ENCODE data around the gene DYDC2.
"Not testable (repeated sequence)": the region's sequence is repeated elsewhere in the genome, so short reads cannot be mapped to it uniquely, and the experiment has no call there.

The DYDC2 gene

DNA sequence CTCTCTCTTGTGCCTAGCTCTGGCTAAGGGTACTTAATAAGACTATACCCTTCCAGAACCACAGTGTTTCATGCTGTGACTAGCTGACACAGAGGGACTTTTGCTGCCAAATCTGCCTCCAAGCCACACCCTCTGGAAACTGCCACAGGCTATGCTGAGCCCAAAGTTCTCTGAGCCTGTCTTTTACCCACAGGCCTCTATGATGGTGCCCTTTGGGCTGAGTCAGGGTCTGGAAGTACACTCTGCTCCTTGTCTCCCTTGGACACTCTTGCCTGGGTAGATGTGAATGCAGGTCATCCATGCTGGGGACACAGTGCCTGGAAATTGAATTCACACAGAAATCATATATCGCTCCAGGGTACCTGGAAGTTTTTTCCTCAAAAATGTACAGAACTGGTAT, 22.6 kb upstream of the DYDC2 start:
- ATAC-seq (replicated peaks; ENCODE audit: extremely low read depth, poor library complexity, severe bottlenecking) (no peak), DNase-seq (ENCODE audit: low spot score in 2 of 2) (no peak)
- H3K4me3 Mint-ChIP-seq = no peak overlapping the region
- no peaks in the 10 kb centered on the region for H3K4me1 Mint-ChIP-seq
- H3K9me3 Mint-ChIP-seq = no peaks in the 10 kb centered on the region
- H3K27ac Mint-ChIP-seq (ENCODE audit: low read depth) = no peak overlapping the region
- no peaks in the 10 kb centered on the region for H3K27me3 Mint-ChIP-seq
- no peaks in the 10 kb centered on the region for H3K36me3 Mint-ChIP-seq (ENCODE audit: insufficient read depth)

DNA sequence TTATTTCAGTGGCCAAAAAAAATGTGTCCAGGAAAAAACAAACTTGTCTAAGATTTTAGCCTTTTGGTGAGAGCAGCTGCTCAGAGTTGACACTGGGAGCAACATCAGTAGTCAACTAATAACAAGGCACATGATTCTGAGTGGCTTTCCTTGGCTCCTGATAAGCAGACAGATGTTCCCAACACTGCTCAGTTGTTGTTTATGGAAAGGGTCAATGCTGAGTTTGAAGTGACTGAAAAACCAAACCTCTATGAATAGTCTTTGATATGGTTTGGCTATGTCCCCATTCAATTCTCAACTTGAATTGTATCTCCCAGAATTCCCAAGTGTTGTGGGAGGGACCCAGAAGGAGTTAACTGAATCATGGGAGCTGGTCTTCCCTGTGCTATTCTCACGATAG, 12.3 kb upstream of the DYDC2 start:
- Mint-ChIP-seq H3K4me1 (no peaks in the 10 kb centered on the region), H3K27me3 (peaks cover 16% of the 10 kb centered on the region), H3K9me3 (no peaks in the 10 kb centered on the region), H3K36me3 (ENCODE audit: insufficient read depth) (no peaks in the 10 kb centered on the region), H3K27ac (ENCODE audit: low read depth) (no peak overlapping the region), H3K4me3 (no peak overlapping the region)
- DNase-seq (ENCODE audit: low spot score in 2 of 2) (no peak), ATAC-seq (replicated peaks; ENCODE audit: extremely low read depth, poor library complexity, severe bottlenecking) (no peak)

DNA sequence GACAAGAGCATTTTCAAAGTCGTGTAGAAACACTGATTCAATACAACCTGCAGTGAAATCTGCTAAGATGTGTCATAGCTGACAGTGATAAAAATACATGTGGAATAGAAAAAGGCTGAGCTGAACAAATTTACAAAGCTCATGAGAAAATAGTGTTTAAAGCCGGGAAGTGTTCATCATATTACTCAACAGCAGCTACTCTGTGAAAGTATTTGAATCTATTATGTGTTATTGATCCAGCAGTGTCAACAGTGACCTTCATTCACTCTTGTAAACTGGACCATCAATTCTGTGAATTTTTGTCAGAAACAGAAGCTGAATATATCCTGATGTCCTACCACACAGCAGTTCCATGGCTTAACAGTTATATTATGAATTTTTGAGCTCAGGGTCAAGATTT, 11.7 kb upstream of the DYDC2 start:
- Mint-ChIP-seq H3K27ac (ENCODE audit: low read depth) (no peak overlapping the region), H3K4me3 (no peak overlapping the region), H3K36me3 (ENCODE audit: insufficient read depth) (no peaks in the 10 kb centered on the region), H3K9me3 (no peaks in the 10 kb centered on the region), H3K4me1 (no peaks in the 10 kb centered on the region), H3K27me3 (peaks cover 13% of the 10 kb centered on the region)
- ATAC-seq (replicated peaks; ENCODE audit: extremely low read depth, poor library complexity, severe bottlenecking) = no peak
- no peak for DNase-seq (ENCODE audit: low spot score in 2 of 2)

DNA sequence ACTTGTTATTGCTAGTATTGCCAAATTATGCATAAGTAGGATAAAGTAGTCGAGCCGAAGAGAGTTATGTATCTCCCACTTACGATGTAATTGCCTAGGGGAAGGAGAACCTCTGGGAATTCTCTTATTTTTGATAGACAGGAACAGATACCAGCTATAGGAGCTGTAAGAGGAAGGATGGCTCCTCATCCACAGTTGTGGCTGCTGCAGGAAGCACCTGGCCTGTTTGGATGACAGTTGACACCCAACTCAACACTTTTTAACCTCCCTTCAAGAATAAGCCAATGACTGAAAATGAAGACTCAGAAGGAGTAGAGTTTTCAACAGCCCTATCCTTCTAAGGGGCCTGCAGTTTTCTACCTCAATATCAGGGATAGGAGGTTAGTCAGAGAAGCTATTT, 6.3 kb upstream of the DYDC2 start:
- DNase-seq (ENCODE audit: low spot score in 2 of 2) = no peak
- Mint-ChIP-seq H3K36me3 (ENCODE audit: insufficient read depth) (no peaks in the 10 kb centered on the region), H3K9me3 (no peaks in the 10 kb centered on the region), H3K27ac (ENCODE audit: low read depth) (no peak overlapping the region), H3K4me1 (no peaks in the 10 kb centered on the region), H3K4me3 (no peak overlapping the region), H3K27me3 (peaks cover 34% of the 10 kb centered on the region)
- ATAC-seq (replicated peaks; ENCODE audit: extremely low read depth, poor library complexity, severe bottlenecking) = no peak

DNA sequence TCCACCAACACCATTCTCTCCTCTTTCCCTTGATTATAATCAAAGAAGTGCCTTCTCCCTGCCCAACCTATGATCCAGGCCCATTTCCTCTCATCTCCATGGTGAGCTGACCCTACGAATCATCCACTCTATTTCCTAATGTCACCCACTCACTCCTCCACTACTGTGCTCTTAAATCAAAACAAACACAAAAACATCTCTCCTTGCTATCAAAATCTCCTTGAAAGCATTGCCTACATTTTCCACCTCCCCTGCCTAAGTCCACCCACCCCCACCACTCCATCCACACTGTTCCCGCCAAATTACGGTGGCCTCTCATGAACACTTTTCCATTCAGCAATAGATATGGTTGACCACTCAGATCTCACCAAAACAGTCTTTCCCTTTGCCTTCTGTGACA, 5.4 kb upstream of the DYDC2 start:
- H3K27me3 Mint-ChIP-seq = peaks cover 44% of the 10 kb centered on the region
- ATAC-seq (replicated peaks; ENCODE audit: extremely low read depth, poor library complexity, severe bottlenecking) (no peak), DNase-seq (ENCODE audit: low spot score in 2 of 2) (no peak)
- H3K4me1 Mint-ChIP-seq = no peaks in the 10 kb centered on the region
- no peak overlapping the region for H3K27ac Mint-ChIP-seq (ENCODE audit: low read depth)
- H3K4me3 Mint-ChIP-seq = no peak overlapping the region
- no peaks in the 10 kb centered on the region for H3K36me3 Mint-ChIP-seq (ENCODE audit: insufficient read depth)
- H3K9me3 Mint-ChIP-seq = no peaks in the 10 kb centered on the region

DNA sequence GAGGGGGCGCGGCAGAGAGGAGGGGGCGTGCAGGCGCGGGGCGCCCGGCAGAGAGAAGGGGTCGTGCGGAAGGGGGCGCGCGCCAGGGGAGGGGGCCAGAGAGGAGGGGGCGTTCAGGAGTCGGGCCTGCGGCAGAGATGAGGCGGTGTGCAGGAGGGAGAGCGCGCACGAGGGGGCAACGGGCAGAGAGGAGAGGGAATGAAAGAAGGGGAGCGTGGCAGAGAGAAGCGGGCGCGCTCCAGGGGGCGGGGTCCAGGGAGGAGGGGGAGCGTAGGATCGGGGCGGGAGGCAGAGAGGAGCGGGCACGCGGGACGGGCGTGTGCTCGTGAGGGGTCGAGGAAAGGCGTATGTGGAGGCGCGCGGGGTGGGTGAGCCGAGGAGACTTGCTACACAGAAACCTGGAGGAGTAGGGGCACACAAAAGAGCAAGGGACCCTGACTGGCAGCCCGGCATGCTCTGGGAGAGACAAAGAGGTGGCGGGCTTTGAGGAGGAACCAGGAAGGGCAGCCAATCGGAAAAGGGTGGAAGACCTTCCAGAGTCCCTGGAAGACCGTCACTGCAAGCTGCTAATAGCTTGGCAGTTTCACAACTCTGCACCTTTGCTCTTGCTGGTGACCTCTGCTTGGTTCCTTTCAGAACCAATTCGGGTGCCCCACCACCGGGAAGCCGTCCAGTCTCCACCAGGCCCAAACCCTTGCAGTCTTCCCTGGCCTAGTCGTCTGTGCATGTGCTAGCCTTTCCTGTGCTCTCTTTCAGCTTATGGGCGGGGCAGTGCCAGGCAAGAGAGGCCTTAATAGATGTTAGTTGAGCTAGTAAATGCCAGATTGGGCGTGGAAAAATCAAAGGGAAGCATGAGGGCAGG, 639 bp downstream of the DYDC2 start:
- H3K27me3 Mint-ChIP-seq = peaks cover 39% of the 10 kb centered on the region
- H3K9me3 Mint-ChIP-seq = no peaks in the 10 kb centered on the region
- DNase-seq (ENCODE audit: low spot score in 2 of 2) (no peak), ATAC-seq (replicated peaks; ENCODE audit: extremely low read depth, poor library complexity, severe bottlenecking) (no peak)
- no peaks in the 10 kb centered on the region for H3K4me1 Mint-ChIP-seq
- H3K4me3 Mint-ChIP-seq = peak overlapping the region; percentile 53
- no peaks in the 10 kb centered on the region for H3K36me3 Mint-ChIP-seq (ENCODE audit: insufficient read depth)
- H3K27ac Mint-ChIP-seq (ENCODE audit: low read depth) = no peak overlapping the region

DNA sequence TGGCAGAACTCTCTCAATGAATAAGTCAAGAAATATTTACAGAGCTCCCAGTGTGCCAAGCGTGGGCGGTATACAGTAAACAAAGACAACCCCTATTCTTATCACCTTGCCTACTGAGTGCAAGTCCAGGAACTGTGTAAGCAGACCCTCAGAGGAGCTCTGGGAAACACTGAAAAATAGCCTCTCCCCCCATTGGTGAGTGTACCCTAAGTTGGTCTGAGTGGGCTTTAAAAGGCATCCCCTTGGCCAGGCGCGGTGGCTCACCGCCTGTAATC, 1.2 kb downstream of the DYDC2 start:
- no peaks in the 10 kb centered on the region for H3K36me3 Mint-ChIP-seq (ENCODE audit: insufficient read depth)
- no peak for ATAC-seq (replicated peaks; ENCODE audit: extremely low read depth, poor library complexity, severe bottlenecking)
- H3K9me3 Mint-ChIP-seq = no peaks in the 10 kb centered on the region
- H3K27me3 Mint-ChIP-seq = peaks cover 38% of the 10 kb centered on the region
- no peaks in the 10 kb centered on the region for H3K4me1 Mint-ChIP-seq
- H3K4me3 Mint-ChIP-seq = no peak overlapping the region
- H3K27ac Mint-ChIP-seq (ENCODE audit: low read depth) = no peak overlapping the region
- no peak for DNase-seq (ENCODE audit: low spot score in 2 of 2)

DNA sequence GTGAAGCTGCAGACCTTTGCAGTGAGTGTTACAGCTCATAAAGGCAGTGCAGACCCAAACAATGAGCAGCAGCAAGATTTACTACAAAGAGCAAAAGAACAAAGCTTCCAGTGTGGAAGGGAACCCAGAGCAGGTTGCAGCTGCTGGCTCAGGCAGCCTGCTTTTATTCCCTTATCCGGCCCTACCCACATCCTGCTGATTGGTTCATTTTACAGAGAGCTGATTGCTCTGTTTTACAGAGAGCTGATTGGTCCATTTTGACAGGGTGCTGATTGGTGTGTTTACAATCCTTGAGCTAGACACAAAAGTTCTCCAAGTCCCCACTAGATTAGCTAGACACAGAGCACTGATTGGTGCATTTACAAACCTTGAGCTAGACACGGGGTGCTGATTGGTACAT, 2.3 kb downstream of the DYDC2 start:
- not testable (repeated sequence) for H3K36me3 Mint-ChIP-seq (ENCODE audit: insufficient read depth); H3K4me3 Mint-ChIP-seq; H3K27ac Mint-ChIP-seq (ENCODE audit: low read depth); H3K4me1 Mint-ChIP-seq; ATAC-seq (replicated peaks; ENCODE audit: extremely low read depth, poor library complexity, severe bottlenecking); DNase-seq (ENCODE audit: low spot score in 2 of 2); H3K9me3 Mint-ChIP-seq
- peaks cover 38% of the 10 kb centered on the region for H3K27me3 Mint-ChIP-seq

DNA sequence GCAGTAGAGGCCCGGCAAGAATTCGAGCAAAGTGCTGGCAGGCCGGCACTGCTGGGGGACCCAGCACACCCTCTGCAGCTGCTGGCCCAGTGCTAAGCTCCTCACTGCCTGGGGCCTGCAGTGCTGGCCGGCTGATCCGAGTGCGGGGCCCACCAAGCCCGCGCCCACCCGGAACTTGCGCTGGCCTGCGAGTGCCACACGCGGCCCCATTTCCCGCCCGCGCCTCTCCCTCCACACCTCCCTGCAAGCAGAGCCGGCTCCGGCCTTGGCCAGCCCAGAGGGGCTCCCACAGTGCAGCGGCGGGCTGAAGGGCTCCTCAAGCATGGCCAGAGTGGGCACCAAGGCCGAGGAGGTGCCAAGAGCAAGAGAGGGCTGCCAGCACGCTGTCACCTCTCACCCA, 3.1 kb downstream of the DYDC2 start:
- Mint-ChIP-seq H3K27me3 (peaks cover 36% of the 10 kb centered on the region), H3K4me3 (no peak overlapping the region), H3K27ac (ENCODE audit: low read depth) (no peak overlapping the region), H3K9me3 (no peaks in the 10 kb centered on the region), H3K36me3 (ENCODE audit: insufficient read depth) (no peaks in the 10 kb centered on the region), H3K4me1 (no peaks in the 10 kb centered on the region)
- no peak for DNase-seq (ENCODE audit: low spot score in 2 of 2)
- ATAC-seq (replicated peaks; ENCODE audit: extremely low read depth, poor library complexity, severe bottlenecking) = no peak

DNA sequence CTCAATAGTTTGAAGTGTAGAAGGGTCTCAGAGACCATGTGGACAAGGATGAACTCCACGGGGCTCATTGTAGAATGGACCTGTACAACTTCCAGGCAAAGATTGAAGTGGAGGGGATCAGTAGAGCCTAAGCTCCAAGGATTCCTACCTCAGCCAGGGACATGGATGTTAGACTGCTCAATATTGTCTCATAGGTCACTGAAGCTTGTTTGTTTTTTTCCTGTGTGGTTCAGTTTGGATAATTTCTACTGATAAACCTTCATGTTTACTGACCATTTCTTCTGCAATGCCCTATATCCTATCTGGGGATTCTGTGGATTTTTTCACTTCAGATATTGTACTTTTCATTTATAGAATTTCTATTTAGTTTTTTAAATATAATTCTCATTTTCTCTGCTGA, 8.9 kb downstream of the DYDC2 start:
- Mint-ChIP-seq H3K4me3 (no peak overlapping the region), H3K36me3 (ENCODE audit: insufficient read depth) (no peaks in the 10 kb centered on the region), H3K4me1 (no peaks in the 10 kb centered on the region), H3K27me3 (peaks cover 43% of the 10 kb centered on the region), H3K9me3 (peaks cover 11% of the 10 kb centered on the region), H3K27ac (ENCODE audit: low read depth) (no peak overlapping the region)
- no peak for ATAC-seq (replicated peaks; ENCODE audit: extremely low read depth, poor library complexity, severe bottlenecking)
- no peak for DNase-seq (ENCODE audit: low spot score in 2 of 2)

DNA sequence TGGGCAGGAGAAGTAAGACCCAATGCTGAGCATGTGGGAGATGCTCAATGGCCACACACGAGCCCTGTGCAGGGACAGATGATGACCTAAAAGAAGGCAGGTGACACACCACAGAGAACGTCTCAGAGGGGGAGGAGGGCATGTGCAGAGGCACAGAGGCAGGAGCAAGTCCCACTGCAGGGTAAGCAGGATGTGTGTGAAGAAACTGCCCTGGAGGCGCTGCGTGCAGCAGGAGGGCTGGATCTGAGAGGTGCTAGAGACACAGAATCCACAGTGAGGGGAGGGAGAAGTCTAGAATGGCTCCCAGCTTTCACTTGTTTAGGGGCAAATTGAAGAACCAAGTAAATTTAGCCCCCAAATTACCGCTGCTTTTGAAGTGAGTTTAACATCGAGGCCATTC, 14.9 kb downstream of the DYDC2 start:
- Mint-ChIP-seq H3K4me1 (no peaks in the 10 kb centered on the region), H3K27me3 (peaks cover 37% of the 10 kb centered on the region), H3K4me3 (no peak overlapping the region), H3K9me3 (peaks cover 11% of the 10 kb centered on the region), H3K27ac (ENCODE audit: low read depth) (no peak overlapping the region), H3K36me3 (ENCODE audit: insufficient read depth) (no peaks in the 10 kb centered on the region)
- no peak for DNase-seq (ENCODE audit: low spot score in 2 of 2)
- no peak for ATAC-seq (replicated peaks; ENCODE audit: extremely low read depth, poor library complexity, severe bottlenecking)

DNA sequence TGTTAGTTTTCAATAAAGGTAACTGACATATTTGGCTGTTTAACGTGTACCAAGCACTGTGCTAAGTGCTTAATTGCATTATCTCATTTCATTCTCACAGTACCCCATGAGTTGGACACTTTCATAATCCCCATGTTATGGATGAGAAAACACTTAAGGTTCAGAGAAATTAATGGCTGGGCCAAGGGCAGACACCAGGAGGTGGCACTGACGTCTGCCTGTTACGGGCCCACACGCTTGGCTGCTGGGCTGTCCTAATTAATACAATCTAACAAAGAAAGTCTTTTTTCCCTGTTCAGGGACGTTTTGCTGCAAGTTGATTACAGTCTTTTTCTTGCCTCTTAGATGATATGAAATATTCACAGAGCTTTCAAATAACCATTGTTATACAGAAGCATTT, 16.1 kb downstream of the DYDC2 start:
- Mint-ChIP-seq H3K4me3 (no peak overlapping the region), H3K27ac (ENCODE audit: low read depth) (no peak overlapping the region), H3K27me3 (peaks cover 24% of the 10 kb centered on the region), H3K36me3 (ENCODE audit: insufficient read depth) (no peaks in the 10 kb centered on the region), H3K4me1 (no peaks in the 10 kb centered on the region), H3K9me3 (peaks cover 4% of the 10 kb centered on the region)
- ATAC-seq (replicated peaks; ENCODE audit: extremely low read depth, poor library complexity, severe bottlenecking) = no peak
- DNase-seq (ENCODE audit: low spot score in 2 of 2) = no peak

DNA sequence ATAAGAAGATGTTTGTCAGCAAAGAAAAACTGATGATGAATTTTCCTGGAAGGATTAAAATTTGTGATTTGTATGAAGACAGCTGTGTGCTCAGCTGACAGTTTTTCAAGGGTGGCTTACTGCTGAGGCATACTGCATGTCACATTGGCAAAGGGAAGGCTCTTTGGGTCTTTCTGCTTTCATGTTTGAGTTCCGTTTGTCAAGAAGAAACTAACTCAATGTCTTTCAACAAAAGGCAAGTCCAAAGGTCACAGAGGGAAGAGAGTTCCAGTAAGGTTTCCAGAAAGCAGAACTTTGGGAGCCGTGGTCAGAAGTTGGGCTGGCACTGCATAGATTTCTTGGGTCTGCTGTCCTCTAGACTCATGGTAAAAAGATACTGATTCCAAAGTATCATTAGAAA, 16.9 kb downstream of the DYDC2 start:
- Mint-ChIP-seq H3K9me3 (no peaks in the 10 kb centered on the region), H3K36me3 (ENCODE audit: insufficient read depth) (no peaks in the 10 kb centered on the region), H3K4me1 (peaks cover 4% of the 10 kb centered on the region), H3K27ac (ENCODE audit: low read depth) (no peak overlapping the region), H3K4me3 (no peak overlapping the region), H3K27me3 (peaks cover 18% of the 10 kb centered on the region)
- ATAC-seq (replicated peaks; ENCODE audit: extremely low read depth, poor library complexity, severe bottlenecking) (no peak), DNase-seq (ENCODE audit: low spot score in 2 of 2) (no peak)

DNA sequence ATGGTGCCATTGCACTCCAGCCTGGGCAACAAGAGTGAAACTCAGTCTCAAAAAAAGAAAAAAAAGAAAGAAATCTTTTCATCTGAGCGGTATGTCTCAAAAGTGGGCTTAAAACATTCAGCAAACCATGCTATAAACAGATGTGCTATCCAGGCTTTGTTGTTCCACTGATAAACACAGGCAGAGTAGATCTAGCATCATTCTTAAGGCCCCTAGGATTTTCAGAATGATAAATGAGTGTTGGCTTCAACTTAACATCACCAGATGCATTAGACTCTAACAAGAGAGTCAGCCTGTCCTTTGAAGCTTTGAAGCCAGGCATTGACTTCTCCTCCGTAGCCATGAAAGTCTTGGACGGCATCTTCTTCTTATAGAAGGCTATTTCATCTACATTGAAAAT, 23.1 kb downstream of the DYDC2 start:
- DNase-seq (ENCODE audit: low spot score in 2 of 2) = no peak
- peaks cover 13% of the 10 kb centered on the region for H3K4me1 Mint-ChIP-seq
- no peak for ATAC-seq (replicated peaks; ENCODE audit: extremely low read depth, poor library complexity, severe bottlenecking)
- peaks cover 2% of the 10 kb centered on the region for H3K36me3 Mint-ChIP-seq (ENCODE audit: insufficient read depth)
- H3K4me3 Mint-ChIP-seq = no peak overlapping the region
- peaks cover 23% of the 10 kb centered on the region for H3K27me3 Mint-ChIP-seq
- H3K9me3 Mint-ChIP-seq = no peaks in the 10 kb centered on the region
- H3K27ac Mint-ChIP-seq (ENCODE audit: low read depth) = no peak overlapping the region

Data from central memory CD8-positive, alpha-beta T cell (primary cell).